A549 (cell line): ENCODE results near the gene C11orf21. TPM values are rescaled to one million over a fixed set of nuclear protein-coding genes. Genes with fewer than 3 reads are reported as not detected.
"Not testable (repeated sequence)": the region's sequence is repeated elsewhere in the genome, so short reads cannot be mapped to it uniquely, and the experiment has no call there.

Experiments
- ATAC-seq, 2 experiments: fragments of 200-7000 bp in 1 of 2; fragments of >200 bp in 1 of 2; cut with Nextera tagmentation in 1 of 2; cut with Tn5 transposase in 1 of 2; 3 replicates each; pipeline versions ENCODE4 v1.8.0 to v1.9.1; 2018 to 2020; ENCODE audit warnings: mild to moderate bottlenecking in 1 of 2, moderate library complexity in 1 of 2
- CTCF ChIA-PET: fragments of 300-600 bp; sonication (Branson Sonifier 250); formaldehyde crosslinking; extraction: SDS; loops from one replicate; lab custom pipeline; 2021; ENCODE audit warnings: antibody characterized with exemption, inconsistent platforms; lab: Yijun Ruan, JAX
- POLR2A ChIA-PET: fragments of 350-600 bp; formaldehyde crosslinking; extraction: SDS; loops from one replicate; lab custom pipeline; 2021; ENCODE audit warnings: antibody characterized with exemption, inconsistent platforms; lab: Yijun Ruan, JAX
- DNase-seq, 2 experiments: peaks; one replicate each; pipeline versions ENCODE4 v3.0.0 to v3.0.0-alpha.2; 2011 to 2016; ENCODE audit warnings: low read depth in 1 of 2, low spot score in 1 of 2
- FAIRE-seq: peaks from 2 replicates; lab custom pipeline; 2011; peaks lifted over from hg19 to GRCh38; lab: Jason Lieb, UNC
- H3K27ac ChIP-seq, 2 experiments: fragments of >200 bp; sonication (Bioruptor Twin); formaldehyde crosslinking; 3 replicates each; pipeline ENCODE4 v1.5.1; 2016 to 2017
- H3K4me1 ChIP-seq: fragments of >200 bp; sonication (Bioruptor Twin); formaldehyde crosslinking; 3 replicates; pipeline ENCODE4 v1.6.1; 2016
- H3K4me2 ChIP-seq: fragments of >200 bp; sonication (Bioruptor Twin); formaldehyde crosslinking; 3 replicates; pipeline ENCODE4 v1.6.1; 2016
- H3K4me3 ChIP-seq: fragments of >200 bp; sonication (Bioruptor Twin); formaldehyde crosslinking; 3 replicates; pipeline ENCODE4 v1.5.1; 2016
- H3K9me3 ChIP-seq: fragments of >200 bp; sonication (Bioruptor Twin); formaldehyde crosslinking; 3 replicates; pipeline ENCODE4 v1.6.1; 2016
- BHLHE40 ChIP-seq: IDR thresholded peaks from 2 replicates; pipeline ENCODE4 v1.6.1; 2012; ENCODE audit warnings: low read depth, low read length, inconsistent platforms
- CEBPB ChIP-seq, 2 experiments: fragments of >200 bp in 1 of 2; sonication (Bioruptor Twin) in 1 of 2; formaldehyde crosslinking in 1 of 2; IDR thresholded peaks; 2 replicates each; pipeline ENCODE4 v1.6.1; 2012 to 2016
- FOSB ChIP-seq: fragments of 250-450 bp; sonication (Bioruptor Pico); IDR thresholded peaks from 2 replicates; pipeline ENCODE4 v1.5.0; 2020; ENCODE audit warnings: mild to moderate bottlenecking, moderate library complexity
- HOXB13 ChIP-seq: fragments of 250-450 bp; sonication (Bioruptor Pico); IDR thresholded peaks from 2 replicates; pipeline ENCODE4 v1.5.0; 2020; ENCODE audit warnings: low read depth, mild to moderate bottlenecking, moderate library complexity
- JUN ChIP-seq, 2 experiments: fragments of >200 bp; sonication (Bioruptor Twin); formaldehyde crosslinking; IDR thresholded peaks; 2 replicates in 1 of 2; 3 replicates in 1 of 2; pipeline ENCODE4 v1.6.1; 2016 to 2017
- RAD21 ChIP-seq, 2 experiments: fragments of >200 bp in 1 of 2; sonication (Bioruptor Twin) in 1 of 2; formaldehyde crosslinking in 1 of 2; IDR thresholded peaks in 1 of 2; conservative IDR thresholded peaks in 1 of 2; 2 replicates in 1 of 2; 3 replicates in 1 of 2; pipeline ENCODE4 v1.6.1; 2012 to 2018; ENCODE audit warnings: inconsistent platforms in 1 of 2
- RNF2 ChIP-seq: fragments of 200-600 bp; sonication (generic); IDR thresholded peaks from 2 replicates; pipeline ENCODE4 v1.6.1; 2016; ENCODE audit warnings: low read depth, mild to moderate bottlenecking, antibody characterized with exemption, moderate library complexity, borderline replicate concordance
- ZFP36 ChIP-seq: fragments of 450-650 bp; IDR thresholded peaks from 2 replicates; pipeline ENCODE4 v1.6.1; 2014; ENCODE audit warnings: borderline replicate concordance; ENCODE audit not compliant: partially characterized antibody
- ZSCAN20 ChIP-seq: fragments of 250-450 bp; sonication (Bioruptor Pico); IDR thresholded peaks from 2 replicates; pipeline ENCODE4 v1.8.0; 2022; ENCODE audit warnings: mild to moderate bottlenecking, moderate library complexity
- WGBS: methylation state at CpG from one replicate; pipeline ENCODE4 v1.1.6; 2017; ENCODE audit errors: missing lambda C conversion rate; 5-methylcytosine and 5-hydroxymethylcytosine counted together
- polyA plus RNA-seq, 4 experiments: library from polyadenylated mRNA; depleted of rRNA in 3 of 4; stranded (reverse); fragments of >200 nt; fragmentation: RNase III in 1 of 4; extraction: RNeasy Plus Mini Kit Qiagen cat#74134 plus additional on column Dnase treatment in 1 of 4; gene quantifications; 2 replicates in 3 of 4; 3 replicates in 1 of 4; pipeline ENCODE4 v1.2.3, GENCODE V29; 2011 to 2017
- TF ChIP-seq, protein P1 (sequence below): fragments of 150-350 bp; IDR thresholded peaks from 2 replicates; pipeline ENCODE4 v1.6.1; 2014; ENCODE audit warnings: low read depth, mild to moderate bottlenecking, low read length
- TF ChIP-seq, protein P2 (sequence below): fragments of 250-450 bp; sonication (Bioruptor Pico); IDR thresholded peaks from 2 replicates; pipeline ENCODE4 v1.5.0; 2021; ENCODE audit warnings: mild to moderate bottlenecking, moderate library complexity, borderline replicate concordance
- TF ChIP-seq, protein P3 (sequence below): fragments of >200 bp; sonication (Bioruptor Twin); formaldehyde crosslinking; IDR thresholded peaks from 3 replicates; pipeline ENCODE4 v1.6.1; 2016

Gene C11orf21
- polyA plus RNA-seq, 2 of the 4 experiments (the other 2 are of a cell fraction): not detected

DNA sequence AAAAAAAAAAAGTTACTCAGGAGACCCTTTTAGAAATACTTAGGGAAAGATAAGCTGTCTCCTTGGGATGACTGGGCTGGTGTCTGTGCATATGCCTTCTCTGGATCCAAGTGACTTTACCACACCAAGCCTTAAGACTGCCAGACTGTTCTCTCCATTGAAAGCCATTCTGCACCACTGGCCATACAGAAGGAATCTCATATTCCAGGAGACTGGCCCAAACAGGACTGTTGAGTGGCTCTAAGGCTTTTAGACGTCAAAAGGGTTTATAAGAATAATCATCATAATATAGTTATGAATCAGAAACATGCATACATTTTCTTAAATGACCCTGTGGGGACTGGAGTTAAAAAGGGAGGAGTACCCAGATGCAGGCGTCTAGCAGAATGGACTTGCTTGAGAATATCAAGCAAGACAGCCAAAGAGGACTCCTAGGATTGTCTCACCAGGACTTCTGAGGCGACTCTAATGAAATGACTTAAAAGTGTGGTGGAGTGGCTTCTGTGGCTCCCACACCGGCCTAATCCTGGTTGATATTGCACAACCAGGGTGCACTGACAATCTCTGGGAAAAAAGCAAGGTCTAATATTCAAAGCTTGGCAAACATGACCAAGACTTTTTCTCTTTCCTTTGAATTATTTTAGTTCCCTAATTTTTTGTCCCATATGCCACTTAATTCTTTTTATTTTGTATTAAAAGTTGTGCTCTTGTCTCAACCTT, 31.9 kb upstream of the C11orf21 start:
- WGBS: 64% methylated on average over 2 of the region's 4 CpGs
- CTCF ChIA-PET, ATAC-seq, H3K4me3 ChIP-seq, H3K4me1 ChIP-seq, H3K27ac ChIP-seq, H3K4me2 ChIP-seq, POLR2A ChIA-PET, DNase-seq, FAIRE-seq, H3K9me3 ChIP-seq: not testable (repeated sequence)

DNA sequence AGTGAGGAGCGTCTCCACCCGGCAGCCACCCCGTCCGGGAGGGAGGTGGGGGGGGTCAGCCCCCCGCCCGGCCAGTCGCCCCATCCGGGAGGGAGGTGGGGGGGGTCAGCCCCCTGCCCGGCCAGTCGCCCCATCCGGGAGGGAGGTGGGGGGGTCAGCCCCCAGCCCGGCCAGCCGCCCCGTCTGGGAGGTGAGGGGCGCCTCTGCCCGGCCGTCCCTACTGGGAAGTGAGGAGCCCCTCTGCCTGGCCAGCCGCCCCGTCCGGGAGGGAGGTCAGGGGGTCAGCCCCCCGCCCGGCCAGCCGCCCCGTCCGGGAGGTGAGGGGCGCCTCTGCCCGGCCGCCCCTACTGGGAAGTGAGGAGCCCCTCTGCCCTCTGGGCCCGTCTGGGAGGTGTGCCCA, 30.9 kb upstream of the C11orf21 start:
- POLR2A ChIA-PET, FAIRE-seq, CTCF ChIA-PET: not testable (repeated sequence)

DNA sequence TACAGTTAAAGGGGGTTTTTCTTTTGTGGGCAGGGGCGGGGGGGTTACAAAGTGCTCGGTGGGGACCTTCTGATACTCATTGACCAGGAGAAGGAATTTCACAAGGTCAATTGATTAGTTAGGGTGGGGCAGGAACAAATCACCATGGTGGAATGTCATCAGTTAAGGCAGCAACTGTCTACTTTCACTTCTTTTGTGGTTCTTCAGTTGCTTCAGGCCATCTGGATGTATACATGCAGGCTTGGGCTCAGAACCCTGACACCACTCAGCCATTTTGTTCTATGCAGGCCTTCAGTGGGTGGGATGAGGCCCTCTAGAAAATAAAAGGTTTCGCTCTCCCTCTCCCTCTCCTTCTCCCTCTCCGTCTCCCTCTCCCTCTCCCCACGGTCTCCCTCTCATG, 29.7 kb upstream of the C11orf21 start:
- Histone ChIP-seq H3K4me1 (no peaks in the 10 kb centered on the region), H3K4me2 (no peak overlapping the region), H3K9me3 (no peaks in the 10 kb centered on the region), H3K4me3 (no peak overlapping the region), H3K27ac (no peak overlapping the region)
- no peak for DNase-seq
- POLR2A ChIA-PET: no interaction called here
- CTCF ChIA-PET: no interaction called here
- no peak for FAIRE-seq
- no peak for TF ChIP-seq ZFP36
- no peak for TF ChIP-seq RAD21 (conservative IDR thresholded peaks at IDR 0.05 in 1 of 2, IDR thresholded peaks at IDR 0.05 in 1 of 2)
- TF ChIP-seq ZSCAN20: no peak
- TF ChIP-seq, protein P1, sequence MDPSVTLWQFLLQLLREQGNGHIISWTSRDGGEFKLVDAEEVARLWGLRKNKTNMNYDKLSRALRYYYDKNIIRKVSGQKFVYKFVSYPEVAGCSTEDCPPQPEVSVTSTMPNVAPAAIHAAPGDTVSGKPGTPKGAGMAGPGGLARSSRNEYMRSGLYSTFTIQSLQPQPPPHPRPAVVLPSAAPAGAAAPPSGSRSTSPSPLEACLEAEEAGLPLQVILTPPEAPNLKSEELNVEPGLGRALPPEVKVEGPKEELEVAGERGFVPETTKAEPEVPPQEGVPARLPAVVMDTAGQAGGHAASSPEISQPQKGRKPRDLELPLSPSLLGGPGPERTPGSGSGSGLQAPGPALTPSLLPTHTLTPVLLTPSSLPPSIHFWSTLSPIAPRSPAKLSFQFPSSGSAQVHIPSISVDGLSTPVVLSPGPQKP: no peak
- no peak for TF ChIP-seq JUN (IDR thresholded peaks at IDR 0.05)
- no peak for TF ChIP-seq RNF2
- TF ChIP-seq FOSB (CRISPR knock-in tag): no peak
- no peak for TF ChIP-seq BHLHE40
- TF ChIP-seq, protein P2, sequence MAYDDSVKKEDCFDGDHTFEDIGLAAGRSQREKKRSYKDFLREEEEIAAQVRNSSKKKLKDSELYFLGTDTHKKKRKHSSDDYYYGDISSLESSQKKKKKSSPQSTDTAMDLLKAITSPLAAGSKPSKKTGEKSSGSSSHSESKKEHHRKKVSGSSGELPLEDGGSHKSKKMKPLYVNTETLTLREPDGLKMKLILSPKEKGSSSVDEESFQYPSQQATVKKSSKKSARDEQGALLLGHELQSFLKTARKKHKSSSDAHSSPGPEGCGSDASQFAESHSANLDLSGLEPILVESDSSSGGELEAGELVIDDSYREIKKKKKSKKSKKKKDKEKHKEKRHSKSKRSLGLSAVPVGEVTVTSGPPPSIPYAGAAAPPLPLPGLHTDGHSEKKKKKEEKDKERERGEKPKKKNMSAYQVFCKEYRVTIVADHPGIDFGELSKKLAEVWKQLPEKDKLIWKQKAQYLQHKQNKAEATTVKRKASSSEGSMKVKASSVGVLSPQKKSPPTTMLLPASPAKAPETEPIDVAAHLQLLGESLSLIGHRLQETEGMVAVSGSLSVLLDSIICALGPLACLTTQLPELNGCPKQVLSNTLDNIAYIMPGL (CRISPR knock-in tag): no peak
- TF ChIP-seq CEBPB (IDR thresholded peaks at IDR 0.05): no peak
- 68% methylated on average over 5 of the region's 5 CpGs for WGBS
- no peak for ATAC-seq

More for the DNA sequence above, 30.9 kb upstream of the C11orf21 start:
- not testable (repeated sequence) for H3K9me3 ChIP-seq, H3K4me3 ChIP-seq, ATAC-seq, H3K4me1 ChIP-seq, H3K4me2 ChIP-seq, DNase-seq, H3K27ac ChIP-seq
- no CpG with 5 or more reads among the region's 29 CpGs for WGBS

DNA sequence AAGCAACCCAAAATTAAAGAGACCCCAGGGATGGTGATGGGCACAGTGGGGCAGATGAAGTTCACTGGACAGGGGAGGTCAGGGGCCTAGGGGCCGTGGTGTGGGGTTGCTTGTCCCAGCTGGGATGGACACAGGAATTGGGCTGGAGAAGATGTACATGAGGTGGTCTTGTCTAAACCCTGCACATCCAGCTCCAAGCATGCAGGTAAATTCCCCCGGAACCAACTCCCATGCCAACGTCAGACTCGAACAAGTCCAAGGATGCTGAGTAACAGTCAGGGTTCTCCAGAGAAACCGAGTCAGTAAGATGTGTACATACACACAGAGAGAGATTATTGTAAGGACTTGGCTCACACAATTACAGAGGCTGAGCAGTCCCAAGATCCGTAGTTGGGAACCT, 29.0 kb upstream of the C11orf21 start:
- ChIA-PET CTCF (no interaction called here), POLR2A (no interaction called here)
- TF ChIP-seq RNF2: no peak
- TF ChIP-seq, protein P2 (CRISPR knock-in tag): no peak
- TF ChIP-seq RAD21 (conservative IDR thresholded peaks at IDR 0.05 in 1 of 2, IDR thresholded peaks at IDR 0.05 in 1 of 2): no peak
- TF ChIP-seq HOXB13 (CRISPR knock-in tag): no peak
- TF ChIP-seq, protein P3, sequence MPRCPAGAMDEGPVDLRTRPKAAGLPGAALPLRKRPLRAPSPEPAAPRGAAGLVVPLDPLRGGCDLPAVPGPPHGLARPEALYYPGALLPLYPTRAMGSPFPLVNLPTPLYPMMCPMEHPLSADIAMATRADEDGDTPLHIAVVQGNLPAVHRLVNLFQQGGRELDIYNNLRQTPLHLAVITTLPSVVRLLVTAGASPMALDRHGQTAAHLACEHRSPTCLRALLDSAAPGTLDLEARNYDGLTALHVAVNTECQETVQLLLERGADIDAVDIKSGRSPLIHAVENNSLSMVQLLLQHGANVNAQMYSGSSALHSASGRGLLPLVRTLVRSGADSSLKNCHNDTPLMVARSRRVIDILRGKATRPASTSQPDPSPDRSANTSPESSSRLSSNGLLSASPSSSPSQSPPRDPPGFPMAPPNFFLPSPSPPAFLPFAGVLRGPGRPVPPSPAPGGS: no peak
- TF ChIP-seq, protein P1: no peak
- Histone ChIP-seq H3K9me3 (no peaks in the 10 kb centered on the region), H3K27ac (no peak overlapping the region), H3K4me3 (no peak overlapping the region), H3K4me1 (no peaks in the 10 kb centered on the region), H3K4me2 (no peak overlapping the region)
- no peak for ATAC-seq
- DNase-seq: no peak
- FAIRE-seq: no peak
- 43% methylated on average over 6 of the region's 6 CpGs for WGBS
